ENCODE data around the gene MYH2. TPM values are rescaled to one million over a fixed set of nuclear protein-coding genes. Genes with fewer than 3 reads are reported as not detected.

Gene MYH2
- total and polyA plus RNA-seq, 2 donors (not counting 1 experiment from before 2014, with no cell fraction given), result not detected

DNA sequence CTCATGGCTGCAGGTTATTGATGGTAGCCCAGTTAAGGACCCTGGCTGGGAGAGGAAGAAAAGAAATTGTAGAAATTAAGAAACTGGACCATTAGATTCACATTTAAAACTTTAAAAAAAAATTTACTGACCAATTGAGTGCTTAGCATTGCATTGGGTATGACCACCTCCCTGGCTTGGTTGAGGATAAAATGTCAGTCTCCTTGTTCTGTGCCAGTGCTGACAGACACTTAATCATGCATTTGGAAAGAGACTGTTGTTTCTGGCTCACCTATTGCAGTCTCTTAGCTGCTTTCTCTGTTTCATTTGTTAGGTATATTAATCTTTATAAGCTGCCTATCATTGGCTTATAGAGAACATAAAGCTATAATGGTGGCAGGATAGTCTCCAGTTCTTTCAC, 32.8 kb downstream of the MYH2 start:
- H3K4me2 ChIP-seq (replicated peaks; ENCODE audit: low read depth, low read length, poor library complexity, severe bottlenecking), result no peak overlapping the region
- no peaks in the 10 kb centered on the region for H3K36me3 ChIP-seq (replicated peaks in 1 of 2; ENCODE audit: control extremely low read depth in 1 of 2, control insufficient read depth in 1 of 2, extremely low read depth in 1 of 2, insufficient read depth in 2 of 2, low read length in 1 of 2)
- H3K27ac ChIP-seq (ENCODE audit: low read length in 2 of 2), result no peak overlapping the region
- no peaks in the 10 kb centered on the region for H3K4me1 ChIP-seq (ENCODE audit: control insufficient read depth in 2 of 2, insufficient read depth in 2 of 2, low read length in 2 of 2)
- Mint-ChIP-seq H3K27me3 (peaks cover 8% of the 10 kb centered on the region), H3K9me3 (ENCODE audit: insufficient read depth) (no peaks in the 10 kb centered on the region), H3K4me3 (no peak overlapping the region), H3K4me1 (no peaks in the 10 kb centered on the region), H3K27ac (no peak overlapping the region)
- H3K4me3 ChIP-seq (ENCODE audit: control extremely low read depth in 1 of 5, extremely low read depth in 1 of 5, insufficient read depth in 1 of 5, low read depth in 2 of 5, low read length in 4 of 5), result no peak overlapping the region
- H3K9ac ChIP-seq (ENCODE audit: low read length), result no peak overlapping the region
- peaks cover 0 to 3% (median 0%) of the 10 kb centered on the region in 3 donors for H3K9me3 ChIP-seq (ENCODE audit: control extremely low read depth in 1 of 3, control insufficient read depth in 2 of 3, insufficient read depth in 1 of 3, low read length in 2 of 3)
- POLR2A ChIA-PET, result no interaction called here
- ATAC-seq (ENCODE audit: low read depth) (no peak), DNase-seq (no peak)
- TF ChIP-seq CTCF (IDR thresholded peaks at IDR 0.05), result no peak
- no peak for TF ChIP-seq EZH2 (IDR thresholded peaks at IDR 0.05; ENCODE audit: borderline replicate concordance, insufficient read depth, low read depth, low read length, poor library complexity, severe bottlenecking)
- CTCF ChIA-PET, result no interaction called here
- H4K20me1 ChIP-seq (ENCODE audit: control insufficient read depth, insufficient read depth, low read length, poor library complexity, severe bottlenecking), result no peaks in the 10 kb centered on the region
- H2AFZ ChIP-seq (ENCODE audit: insufficient read depth, low read depth, low read length, poor library complexity, severe bottlenecking), result no peak overlapping the region
- H3K79me2 ChIP-seq (ENCODE audit: control insufficient read depth, insufficient read depth, low read length), result no peaks in the 10 kb centered on the region
- no peaks in the 10 kb centered on the region for H3K27me3 ChIP-seq (replicated peaks in 1 of 4; ENCODE audit: control extremely low read depth in 1 of 4, control insufficient read depth in 3 of 4, insufficient read depth in 4 of 4, low read length in 3 of 4)
- intact Hi-C loops (cut with micrococcal nuclease), result no loop called here

DNA sequence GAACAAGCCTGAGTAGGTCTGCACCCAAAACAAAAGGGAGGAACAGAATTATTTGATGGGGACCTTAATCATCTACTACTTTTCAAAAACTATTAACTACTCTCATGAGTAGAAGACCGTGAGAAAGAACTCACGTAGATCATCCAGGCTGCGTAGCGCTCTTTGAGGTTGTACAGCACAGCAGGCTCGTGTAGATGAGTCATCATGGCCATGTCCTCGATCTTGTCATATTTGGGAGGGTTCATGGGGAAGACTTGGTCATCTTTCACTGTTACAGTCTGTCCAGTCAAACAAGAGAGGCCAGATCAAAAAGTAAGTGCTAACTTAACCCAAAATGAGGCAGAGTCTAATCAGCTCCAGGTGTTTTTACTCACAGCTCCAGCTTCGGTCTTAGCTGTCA, 33.4 kb downstream of the MYH2 start:
- H3K27ac Mint-ChIP-seq, result no peak overlapping the region

More for the DNA sequence above, 33.4 kb downstream of the MYH2 start:
- H3K27me3 Mint-ChIP-seq, result peaks cover 7% of the 10 kb centered on the region
- Histone ChIP-seq H3K27me3 (replicated peaks in 1 of 4; ENCODE audit: control extremely low read depth in 1 of 4, control insufficient read depth in 3 of 4, insufficient read depth in 4 of 4, low read length in 3 of 4) (no peaks in the 10 kb centered on the region), H3K36me3 (replicated peaks in 1 of 2; ENCODE audit: control extremely low read depth in 1 of 2, control insufficient read depth in 1 of 2, extremely low read depth in 1 of 2, insufficient read depth in 2 of 2, low read length in 1 of 2) (no peaks in the 10 kb centered on the region), H4K20me1 (ENCODE audit: control insufficient read depth, insufficient read depth, low read length, poor library complexity, severe bottlenecking) (no peaks in the 10 kb centered on the region), H3K27ac (ENCODE audit: low read length in 2 of 2) (no peak overlapping the region), H3K4me2 (replicated peaks; ENCODE audit: low read depth, low read length, poor library complexity, severe bottlenecking) (no peak overlapping the region), H3K4me1 (ENCODE audit: control insufficient read depth in 2 of 2, insufficient read depth in 2 of 2, low read length in 2 of 2) (no peaks in the 10 kb centered on the region), H3K9ac (ENCODE audit: low read length) (no peak overlapping the region), H3K9me3 (ENCODE audit: control extremely low read depth in 1 of 3, control insufficient read depth in 2 of 3, insufficient read depth in 1 of 3, low read length in 2 of 3) (peaks cover 0 to under 1% (median 0%) of the 10 kb centered on the region in 3 donors), H3K4me3 (ENCODE audit: control extremely low read depth in 1 of 5, extremely low read depth in 1 of 5, insufficient read depth in 1 of 5, low read depth in 2 of 5, low read length in 4 of 5) (no peak overlapping the region), H3K79me2 (ENCODE audit: control insufficient read depth, insufficient read depth, low read length) (no peaks in the 10 kb centered on the region), H2AFZ (ENCODE audit: insufficient read depth, low read depth, low read length, poor library complexity, severe bottlenecking) (no peak overlapping the region)
- ChIA-PET CTCF (no interaction called here), POLR2A (no interaction called here)
- ATAC-seq (ENCODE audit: low read depth) (no peak), DNase-seq (no peak)
- intact Hi-C loops (cut with micrococcal nuclease), result no loop called here
- no peaks in the 10 kb centered on the region for H3K9me3 Mint-ChIP-seq (ENCODE audit: insufficient read depth)
- H3K4me3 Mint-ChIP-seq, result no peak overlapping the region
- TF ChIP-seq CTCF (IDR thresholded peaks at IDR 0.05) (no peak), EZH2 (IDR thresholded peaks at IDR 0.05; ENCODE audit: borderline replicate concordance, insufficient read depth, low read depth, low read length, poor library complexity, severe bottlenecking) (no peak)
- 97% methylated on average over 5 of the region's 7 CpGs for WGBS (ENCODE audit: insufficient coverage)
- H3K4me1 Mint-ChIP-seq, result no peaks in the 10 kb centered on the region

Measured in B cell (primary cell).